Activated CD4-positive, CD25-positive, alpha-beta regulatory T cell treated with anti-CD3 and anti-CD28 coated beads, Interleukin-2, amount 50 U/mL, for 72 hours (primary cell): ENCODE results near the gene GPR17.

Source experiments
- DNase-seq: peaks from one replicate; pipeline ENCODE4 v3.0.0; 2021

GPR17 gene

GRCh38 chr2:127630096-127630863, 15.7 kb upstream of the GPR17 start:
- no peak for DNase-seq

DNA sequence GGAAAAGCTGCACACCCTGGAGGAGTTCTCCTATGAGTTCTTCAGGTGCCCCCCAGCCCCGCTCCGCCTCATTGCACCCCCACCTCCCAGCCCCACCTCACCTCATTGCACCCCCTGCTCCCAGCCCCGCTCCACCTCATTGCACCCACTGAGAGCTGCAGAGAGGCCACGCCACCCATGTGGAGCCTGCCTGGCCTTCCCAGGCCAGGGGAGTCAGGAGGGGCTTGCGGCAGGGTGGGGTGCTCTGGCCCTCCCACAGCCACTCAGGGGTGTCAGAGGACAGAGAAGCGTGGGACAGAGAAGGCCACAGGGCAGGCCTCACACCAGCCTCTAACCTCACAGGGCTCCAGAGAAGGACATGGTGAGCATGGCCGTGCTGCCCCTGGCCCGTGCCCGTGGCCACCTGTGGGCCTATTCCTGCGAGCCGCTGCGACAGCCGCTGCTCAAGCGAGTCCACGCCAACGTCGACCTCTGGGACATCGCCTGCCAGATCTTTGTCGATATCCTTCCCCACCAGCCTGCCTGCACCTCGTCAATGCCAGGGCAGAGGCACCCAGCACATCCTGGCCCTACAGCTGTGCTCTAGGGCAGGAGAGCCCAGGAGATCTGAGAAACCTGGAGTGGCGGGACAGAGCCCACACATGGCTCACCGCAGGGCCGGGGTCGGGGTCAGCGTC, 15.0 kb upstream of the GPR17 start:
- DNase-seq, result no peak

- no peak for DNase-seq
Measured at GRCh38 chr2:127631541-127631996, 14.4 kb upstream of the GPR17 start.

DNA sequence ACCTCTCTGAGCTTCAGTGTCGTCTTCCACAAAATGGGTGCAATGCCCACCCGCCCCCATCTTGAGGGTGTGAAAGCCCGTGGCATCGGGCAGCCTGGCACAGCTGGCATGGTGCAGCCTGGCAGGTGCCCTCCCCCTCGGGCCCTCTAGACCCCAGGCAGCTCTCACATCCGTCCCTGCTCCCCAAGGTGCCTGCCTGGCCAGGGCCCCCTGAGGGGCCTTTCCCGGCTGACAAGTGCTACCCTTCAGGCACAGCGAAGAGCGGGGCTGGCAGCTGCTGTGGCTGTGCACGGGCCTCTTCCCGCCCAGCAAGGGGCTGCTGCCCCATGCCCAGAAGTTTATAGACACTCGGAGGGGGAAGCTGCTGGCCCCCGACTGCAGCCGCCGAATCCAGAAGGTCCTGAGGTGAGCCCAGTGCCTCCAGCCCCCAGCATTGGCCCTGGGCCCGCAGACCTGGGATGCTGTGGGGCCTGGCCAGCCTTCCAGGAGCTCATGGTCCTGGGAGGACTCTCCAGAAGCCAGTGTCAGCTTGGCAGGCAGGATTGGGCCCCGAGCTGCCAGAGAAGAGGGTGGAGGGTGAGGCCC, 13.9 kb upstream of the GPR17 start:
- DNase-seq, result no peak

DNA sequence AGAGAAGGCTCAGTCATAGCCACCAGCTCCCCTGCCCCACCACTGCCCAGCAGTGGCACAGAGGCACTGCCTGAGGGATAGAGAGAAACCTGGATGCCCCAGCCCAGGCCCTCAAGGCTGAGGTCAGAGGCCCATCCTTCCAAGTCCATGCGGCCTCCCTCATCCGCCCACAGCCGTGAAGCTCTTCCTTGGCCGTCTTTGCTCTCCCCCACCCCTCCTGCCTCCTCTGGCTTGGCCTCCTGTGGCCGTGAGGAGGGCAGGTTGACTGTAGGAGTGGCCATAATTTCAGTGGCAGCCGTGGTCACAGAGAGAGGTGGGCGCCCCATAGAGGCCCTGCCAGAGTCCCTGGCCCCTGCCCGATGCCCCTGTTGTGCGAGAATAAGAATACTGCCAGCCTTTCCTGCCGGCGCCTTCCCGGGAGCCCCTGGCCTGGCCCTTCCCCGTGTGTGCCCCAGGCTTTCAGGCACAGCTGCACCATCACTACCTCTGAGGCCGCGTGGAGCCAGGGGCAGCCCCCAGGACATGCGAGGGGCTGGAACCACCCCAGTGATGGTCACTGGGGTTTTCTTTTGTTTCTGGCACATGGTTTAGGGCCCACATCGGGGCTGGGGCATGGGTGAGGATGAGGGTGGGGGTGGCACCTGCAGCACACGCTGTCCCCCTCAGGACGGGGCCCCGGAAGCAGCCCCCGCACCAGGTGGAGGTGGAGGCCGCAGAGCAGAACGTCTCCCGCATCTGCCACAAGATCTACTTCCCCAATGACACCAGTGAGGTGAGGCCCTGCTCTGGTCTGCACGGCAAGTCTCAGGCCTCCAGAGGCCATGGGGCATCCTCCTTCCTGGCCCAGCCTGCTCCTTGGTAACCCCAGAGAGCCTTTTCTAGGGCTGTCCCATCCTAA, 13.1 kb upstream of the GPR17 start:
- DNase-seq, result no peak

DNA sequence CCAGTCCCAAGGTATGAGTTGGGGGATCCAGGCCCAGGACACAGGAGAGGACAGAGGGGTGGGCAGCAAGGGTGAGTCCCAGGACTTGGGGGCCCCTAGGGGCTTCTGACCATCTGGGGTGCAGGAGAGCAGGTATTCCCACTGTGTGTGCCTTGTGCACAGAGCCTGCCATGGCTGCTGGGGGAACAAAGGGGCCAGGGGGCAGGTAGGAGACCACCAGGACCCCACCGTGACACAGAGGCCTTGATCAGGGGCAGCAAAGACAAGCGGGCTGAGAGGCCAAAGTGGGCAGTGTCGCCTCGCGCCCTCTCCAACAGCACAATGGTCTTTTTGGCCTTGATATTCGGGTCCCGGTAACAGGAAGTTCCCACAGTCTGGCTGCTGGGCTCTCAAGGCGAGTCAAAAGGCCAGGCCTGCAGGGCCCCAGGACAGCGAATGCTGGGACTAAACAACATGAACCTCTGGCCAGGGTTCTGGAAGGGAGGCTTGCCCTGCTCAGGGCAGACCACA, 12.3 kb upstream of the GPR17 start:
- no peak for DNase-seq

DNA sequence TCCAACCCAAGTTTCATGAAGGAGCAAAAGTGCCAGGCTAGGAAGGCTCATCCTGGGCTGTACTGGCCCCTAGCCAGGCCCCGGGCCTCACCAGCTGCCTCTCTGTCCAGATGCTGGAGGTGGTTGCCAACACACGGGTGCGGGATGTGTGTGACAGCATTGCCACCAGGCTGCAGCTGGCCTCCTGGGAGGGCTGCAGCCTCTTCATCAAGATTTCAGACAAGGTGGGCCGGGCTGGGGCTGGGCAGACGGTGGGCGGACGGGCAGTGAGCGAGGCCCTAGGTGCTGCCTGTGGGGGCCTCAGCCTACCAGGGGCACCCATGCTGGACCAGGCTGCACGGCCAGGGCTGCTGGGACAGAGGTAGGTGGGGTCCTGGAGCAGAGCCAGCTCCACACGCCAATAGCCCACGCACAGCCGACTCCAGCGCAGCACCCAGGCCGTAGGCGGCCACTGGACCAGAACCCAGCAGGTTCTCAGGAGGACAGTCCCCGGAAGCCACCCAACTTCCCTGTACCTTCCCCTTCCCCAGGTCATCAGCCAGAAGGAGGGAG, 11.8 kb upstream of the GPR17 start:
- no peak for DNase-seq

DNA sequence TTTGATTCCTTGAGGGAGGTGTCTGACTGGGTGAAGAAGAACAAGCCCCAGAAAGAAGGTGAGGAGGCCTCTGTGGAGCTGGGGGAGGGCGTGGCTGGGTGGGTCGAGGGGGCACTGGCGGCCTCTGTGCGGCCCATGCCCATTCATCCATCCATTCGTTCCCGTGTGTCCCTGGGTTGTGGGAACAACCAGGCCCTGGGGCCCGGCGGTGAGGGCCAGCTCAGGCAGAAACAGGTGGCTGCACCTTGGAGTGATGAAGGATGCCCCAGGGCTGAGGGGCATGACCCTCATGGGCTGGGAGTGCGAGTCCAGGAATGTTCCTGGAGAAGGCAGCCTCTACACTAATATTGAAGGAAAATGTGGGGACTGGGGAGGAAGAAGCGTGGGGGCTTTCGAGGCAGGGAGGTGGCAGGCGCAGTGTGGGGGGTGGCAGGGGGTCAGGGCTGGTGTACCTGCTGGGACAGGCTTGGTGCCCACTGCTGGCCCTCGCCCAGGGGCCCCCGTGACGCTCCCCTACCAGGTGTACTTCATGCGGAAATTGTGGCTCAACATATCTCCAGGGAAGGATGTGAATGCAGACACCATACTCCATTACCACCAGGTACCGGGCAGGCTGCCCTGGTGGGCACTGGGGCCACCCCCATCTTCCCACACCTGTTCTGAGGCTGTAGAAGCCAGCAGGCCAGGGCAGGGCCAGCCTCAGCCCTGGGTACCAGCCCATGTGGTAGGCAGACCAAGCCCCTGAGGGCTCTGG, 11.2 kb upstream of the GPR17 start:
- DNase-seq, result no peak

DNA sequence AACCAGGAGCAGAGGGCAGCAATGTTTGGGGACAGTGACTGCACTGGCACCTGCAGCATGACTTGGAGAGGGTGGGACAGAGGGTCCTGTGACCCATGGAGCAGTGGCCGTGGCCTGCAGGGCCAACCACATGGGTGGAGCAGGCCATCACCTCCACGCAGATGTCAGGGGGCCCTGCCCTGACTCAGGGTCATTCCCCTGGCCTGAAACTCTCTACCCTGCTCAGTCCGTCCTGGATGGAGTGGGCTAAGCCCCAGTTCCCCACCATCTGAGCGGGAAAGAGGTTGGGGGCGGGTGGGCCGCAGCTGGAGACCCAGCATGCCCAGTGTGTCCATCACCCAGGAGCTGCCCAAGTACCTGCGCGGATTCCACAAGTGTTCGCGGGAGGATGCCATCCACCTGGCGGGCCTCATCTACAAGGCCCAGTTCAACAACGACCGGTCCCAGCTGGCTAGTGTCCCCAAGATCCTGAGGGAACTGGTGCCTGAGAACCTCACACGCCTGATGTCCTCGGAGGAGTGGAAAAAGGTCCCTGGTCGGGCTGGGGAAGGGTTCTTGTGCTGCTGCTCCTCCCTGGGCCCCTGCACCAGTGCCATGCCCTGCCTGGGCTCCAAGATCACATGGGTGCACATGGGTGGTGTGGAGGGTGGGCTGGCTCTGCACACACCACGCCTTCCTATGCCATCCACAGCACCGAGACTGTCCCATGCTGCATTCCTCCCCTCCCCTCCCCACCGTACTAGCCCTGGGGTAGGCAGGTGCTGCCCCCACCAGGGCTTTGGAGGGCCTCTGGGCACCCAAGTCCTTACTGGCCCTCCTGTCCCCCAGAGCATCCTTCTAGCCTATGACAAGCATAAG, 10.3 kb upstream of the GPR17 start:
- no peak for DNase-seq

- no peak for DNase-seq
Measured at GRCh38 chr2:127636248-127637235, 9.4 kb upstream of the GPR17 start.

- DNase-seq, result no peak
Measured at GRCh38 chr2:127637236-127637630, 8.7 kb upstream of the GPR17 start.

DNA sequence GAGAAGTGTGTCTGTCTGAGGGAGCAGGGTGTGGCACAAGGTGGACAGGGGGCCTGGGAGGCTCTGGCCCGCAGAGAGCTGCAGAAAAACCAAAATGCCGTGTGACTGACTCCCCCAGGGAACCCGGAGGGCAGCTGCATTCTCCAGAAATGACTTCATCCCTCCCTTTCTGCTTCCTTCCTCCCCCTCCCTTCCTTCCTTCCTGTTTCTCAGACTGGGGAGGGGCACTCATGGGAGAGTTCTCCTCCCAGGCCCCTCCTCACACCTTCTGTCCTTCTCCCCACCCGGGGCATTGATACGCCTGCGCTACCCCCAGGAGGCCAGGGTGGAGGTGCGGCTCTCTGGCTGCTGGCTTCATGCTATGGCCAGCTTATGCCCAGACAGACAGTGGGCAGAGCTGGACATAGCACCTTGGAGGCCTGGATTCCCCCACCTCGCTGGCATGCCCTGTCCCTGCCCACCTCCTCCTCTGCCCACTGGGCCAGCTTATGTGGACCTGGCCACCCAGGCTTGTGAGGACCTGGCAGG, 8.2 kb upstream of the GPR17 start:
- DNase-seq, result no peak

GRCh38 chr2:127638361-127639110, 7.4 kb upstream of the GPR17 start:
- DNase-seq, result no peak

- DNase-seq, result no peak
Measured at GRCh38 chr2:127639111-127639474, 6.9 kb upstream of the GPR17 start.

GRCh38 chr2:127640082-127641072, 5.6 kb upstream of the GPR17 start:
- DNase-seq, result no peak

DNA sequence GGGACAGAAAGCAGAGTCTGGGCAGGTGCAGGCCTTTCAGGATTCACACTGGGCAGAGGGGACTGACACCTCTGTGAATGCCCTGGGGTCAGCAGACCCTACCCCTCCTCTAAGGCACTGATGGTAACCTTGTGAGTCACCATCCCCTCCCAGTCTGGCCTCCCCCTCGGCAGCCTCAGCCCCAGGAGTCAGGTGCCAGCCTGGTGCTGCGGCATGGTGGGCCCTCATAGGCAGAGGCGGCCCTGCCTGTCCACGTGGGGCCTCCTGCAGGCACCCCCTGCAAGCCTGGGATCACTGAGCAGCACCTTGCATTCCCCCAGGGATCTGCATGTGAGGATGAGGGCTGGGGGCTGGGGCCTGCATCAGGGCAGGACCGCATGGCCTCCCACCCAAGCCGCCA, 4.8 kb upstream of the GPR17 start:
- DNase-seq, result no peak

- no peak for DNase-seq
Measured at GRCh38 chr2:127641846-127642507, 4.0 kb upstream of the GPR17 start.
